Hepatocyte (in vitro differentiated cells): ENCODE measurements around the gene GPD1L.

Source experiments
- CTCF ChIP-seq: fragments of 200-600 bp; sonication (generic); IDR thresholded peaks from 2 replicates; pipeline ENCODE4 v1.5.1; 2016; ENCODE audit warnings: antibody characterized with exemption, mild to moderate bottlenecking; ENCODE audit not compliant: poor library complexity
- EZH2 ChIP-seq: fragments of 200-600 bp; sonication (generic); IDR thresholded peaks from 2 replicates; pipeline ENCODE4 v1.6.1; 2016; ENCODE audit warnings: antibody characterized with exemption, mild to moderate bottlenecking, borderline replicate concordance
- EZH2phosphoT487 ChIP-seq: fragments of 200-600 bp; sonication (generic); IDR thresholded peaks from one replicate; pipeline ENCODE4 v1.6.1; 2018; ENCODE audit warnings: antibody characterized with exemption, mild to moderate bottlenecking, low read depth, moderate library complexity; ENCODE audit not compliant: unreplicated experiment, severe bottlenecking

GRCh38 chr3:32180141-32180784, 73.8 kb downstream of the GPD1L start:
- no peak for TF ChIP-seq EZH2
- no peak for TF ChIP-seq CTCF
- no peak for TF ChIP-seq EZH2phosphoT487
